HFFc6 (cell line): ENCODE results near the gene GABBR2. TPM values are rescaled to one million over a fixed set of nuclear protein-coding genes. Genes with fewer than 3 reads are reported as not detected.

Experiments used
- DNase-seq: peaks from one replicate; pipeline ENCODE4 v3.0.0-alpha.2; 2018
- H3K27ac Mint-ChIP-seq: 2 replicates; pipeline ENCODE4 v1.8.0; 2020; ENCODE audit warnings: mild to moderate bottlenecking, mixed read lengths
- H3K27me3 Mint-ChIP-seq: 2 replicates; pipeline ENCODE4 v1.8.0; 2021; ENCODE audit warnings: mild to moderate bottlenecking, moderate library complexity, mixed read lengths; ENCODE audit not compliant: insufficient read depth
- H3K36me3 Mint-ChIP-seq: 2 replicates; pipeline ENCODE4 v1.8.0; 2021; ENCODE audit warnings: low read depth, mixed read lengths
- H3K4me1 Mint-ChIP-seq: 2 replicates; pipeline ENCODE4 v1.8.0; 2020; ENCODE audit warnings: low read depth, mixed read lengths
- H3K4me3 Mint-ChIP-seq: 2 replicates; pipeline ENCODE4 v1.8.0; 2020; ENCODE audit warnings: mild to moderate bottlenecking, moderate library complexity, mixed read lengths
- H3K9me3 Mint-ChIP-seq: 2 replicates; pipeline ENCODE4 v1.8.0; 2020; ENCODE audit warnings: mild to moderate bottlenecking, mixed read lengths
- total RNA-seq, 6 experiments: library from RNA; stranded (reverse); fragmentation: NEBNext Ultra II Directional; extraction: Animal tissue kit (Norgen Biotek cat#: 25700); gene quantifications; 2 replicates in 1 of 6; 3 replicates in 5 of 6; pipeline ENCODE4 v1.2.3, GENCODE V29; 2021
- TF ChIP-seq, protein P1 (sequence below): fragments of 200-600 bp; sonication (generic); IDR thresholded peaks from 2 replicates; pipeline ENCODE4 v1.5.0; 2021; ENCODE audit warnings: antibody characterized with exemption, mild to moderate bottlenecking

Gene GABBR2
- total RNA-seq, 6 experiments from 2014 or later, result 3.1 to 9.3 (median 7.6) TPM

- H3K9me3 Mint-ChIP-seq, result no peaks in the 10 kb centered on the region
- no peak overlapping the region for H3K4me3 Mint-ChIP-seq
- H3K27ac Mint-ChIP-seq, result no peak overlapping the region
- no peaks in the 10 kb centered on the region for H3K27me3 Mint-ChIP-seq
- TF ChIP-seq, protein P1, sequence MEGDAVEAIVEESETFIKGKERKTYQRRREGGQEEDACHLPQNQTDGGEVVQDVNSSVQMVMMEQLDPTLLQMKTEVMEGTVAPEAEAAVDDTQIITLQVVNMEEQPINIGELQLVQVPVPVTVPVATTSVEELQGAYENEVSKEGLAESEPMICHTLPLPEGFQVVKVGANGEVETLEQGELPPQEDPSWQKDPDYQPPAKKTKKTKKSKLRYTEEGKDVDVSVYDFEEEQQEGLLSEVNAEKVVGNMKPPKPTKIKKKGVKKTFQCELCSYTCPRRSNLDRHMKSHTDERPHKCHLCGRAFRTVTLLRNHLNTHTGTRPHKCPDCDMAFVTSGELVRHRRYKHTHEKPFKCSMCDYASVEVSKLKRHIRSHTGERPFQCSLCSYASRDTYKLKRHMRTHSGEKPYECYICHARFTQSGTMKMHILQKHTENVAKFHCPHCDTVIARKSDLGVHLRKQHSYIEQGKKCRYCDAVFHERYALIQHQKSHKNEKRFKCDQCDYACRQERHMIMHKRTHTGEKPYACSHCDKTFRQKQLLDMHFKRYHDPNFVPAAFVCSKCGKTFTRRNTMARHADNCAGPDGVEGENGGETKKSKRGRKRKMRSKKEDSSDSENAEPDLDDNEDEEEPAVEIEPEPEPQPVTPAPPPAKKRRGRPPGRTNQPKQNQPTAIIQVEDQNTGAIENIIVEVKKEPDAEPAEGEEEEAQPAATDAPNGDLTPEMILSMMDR, result no peak
- no peaks in the 10 kb centered on the region for H3K36me3 Mint-ChIP-seq
- DNase-seq, result no peak
- peaks cover 39% of the 10 kb centered on the region for H3K4me1 Mint-ChIP-seq
These were observed 190.2 kb downstream of the GABBR2 start for GRCh38 chr9:98518556-98518955.

- DNase-seq, result no peak
- TF ChIP-seq, protein P1, result no peak
- no peaks in the 10 kb centered on the region for H3K36me3 Mint-ChIP-seq
- no peak overlapping the region for H3K27ac Mint-ChIP-seq
- H3K9me3 Mint-ChIP-seq, result no peaks in the 10 kb centered on the region
- H3K27me3 Mint-ChIP-seq, result no peaks in the 10 kb centered on the region
- peaks cover 31% of the 10 kb centered on the region for H3K4me1 Mint-ChIP-seq
- no peak overlapping the region for H3K4me3 Mint-ChIP-seq
These were observed 191.0 kb downstream of the GABBR2 start for GRCh38 chr9:98517761-98518160.

GRCh38 chr9:98516897-98517503 lies 191.7 kb downstream of the GABBR2 start:
- Mint-ChIP-seq H3K36me3 (no peaks in the 10 kb centered on the region), H3K4me3 (no peak overlapping the region), H3K27ac (no peak overlapping the region), H3K9me3 (no peaks in the 10 kb centered on the region), H3K27me3 (no peaks in the 10 kb centered on the region; the same call in 1 of the 2 replicates), H3K4me1 (peaks cover 23% of the 10 kb centered on the region)
- TF ChIP-seq, protein P1, result no peak
- DNase-seq, result no peak

DNA sequence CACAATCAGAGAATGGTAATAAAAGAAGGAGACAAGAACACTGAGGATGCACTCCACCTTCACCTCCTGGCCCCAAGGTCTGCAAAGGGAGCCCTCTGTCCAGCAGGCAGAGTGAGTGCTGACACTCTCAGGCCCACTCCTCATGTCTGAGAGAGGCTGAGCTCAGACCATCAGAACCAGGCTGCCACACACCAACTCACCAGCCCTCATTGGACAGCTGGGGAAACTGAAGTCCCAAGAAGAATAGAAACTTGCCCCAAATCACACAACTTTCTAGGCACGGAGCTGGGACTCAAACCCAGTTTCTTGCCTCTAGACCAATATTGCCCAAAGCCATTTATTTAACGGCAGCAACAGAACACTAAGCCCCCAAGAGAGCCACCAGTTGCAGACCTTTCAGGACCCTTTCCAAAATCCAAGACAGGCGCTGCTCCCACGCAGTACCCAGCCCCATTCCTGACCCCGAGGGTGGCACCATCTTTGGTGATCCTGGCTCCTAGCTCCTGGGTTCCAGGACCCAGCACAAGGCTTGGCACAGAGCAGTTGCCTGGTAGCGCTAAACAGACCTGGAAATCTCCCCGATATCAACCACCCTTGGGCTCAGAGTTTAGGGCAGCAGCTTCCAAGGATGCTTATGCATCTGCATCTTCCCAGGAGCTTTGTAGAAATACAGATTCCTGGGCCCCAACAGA lies 192.4 kb downstream of the GABBR2 start:
- H3K4me3 Mint-ChIP-seq, result no peak overlapping the region
- no peaks in the 10 kb centered on the region for H3K9me3 Mint-ChIP-seq
- TF ChIP-seq, protein P1, result no peak
- peaks cover 17% of the 10 kb centered on the region for H3K4me1 Mint-ChIP-seq
- no peak for DNase-seq
- peaks cover 1% of the 10 kb centered on the region; the same call in 1 of the 2 replicates for H3K27me3 Mint-ChIP-seq
- no peak overlapping the region for H3K27ac Mint-ChIP-seq
- H3K36me3 Mint-ChIP-seq, result no peaks in the 10 kb centered on the region

- Mint-ChIP-seq H3K27ac (no peak overlapping the region), H3K4me3 (no peak overlapping the region), H3K36me3 (no peaks in the 10 kb centered on the region), H3K9me3 (no peaks in the 10 kb centered on the region), H3K4me1 (peaks cover 10% of the 10 kb centered on the region), H3K27me3 (peaks cover 4% of the 10 kb centered on the region)
- no peak for DNase-seq
- TF ChIP-seq, protein P1, result no peak
These were observed 193.1 kb downstream of the GABBR2 start for GRCh38 chr9:98515506-98516204.
